Measurements from ENCODE around the gene AMBN. TPM values are rescaled to one million over a fixed set of nuclear protein-coding genes. Genes with fewer than 3 reads are reported as not detected.

Gene AMBN
- total RNA-seq, 1 donor from 2014 or later, result not detected

DNA sequence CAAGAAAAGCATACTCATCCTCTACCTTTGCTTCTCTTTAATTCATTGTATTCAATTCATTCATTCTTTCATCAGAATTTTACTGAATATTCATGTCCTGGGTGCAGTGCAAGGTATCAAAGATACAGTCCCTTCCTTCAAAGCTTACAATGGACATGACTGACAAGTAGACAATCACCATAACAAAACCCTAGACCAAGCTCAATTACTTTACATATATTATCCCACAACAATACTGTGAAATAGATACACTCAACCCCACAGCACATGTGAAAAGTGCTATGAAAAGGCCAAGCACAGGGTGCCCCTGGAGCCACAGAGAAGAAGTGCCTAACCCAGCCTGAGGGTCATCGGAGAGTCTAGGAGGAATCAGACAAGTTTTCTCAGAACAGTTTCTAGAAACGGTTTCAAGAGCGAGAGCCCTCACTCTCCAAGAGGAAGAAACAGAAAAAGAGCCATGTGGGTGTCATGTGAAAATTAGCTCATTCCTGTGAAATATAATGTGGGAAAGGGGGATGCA, 15.3 kb downstream of the AMBN start:
- peaks cover 5% of the 10 kb centered on the region for H3K9me3 Mint-ChIP-seq (ENCODE audit: unreplicated experiment)
- H3K4me3 Mint-ChIP-seq (ENCODE audit: unreplicated experiment), result no peak overlapping the region
- H3K4me1 Mint-ChIP-seq (ENCODE audit: unreplicated experiment), result no peaks in the 10 kb centered on the region
- H3K27ac Mint-ChIP-seq (ENCODE audit: unreplicated experiment), result no peak overlapping the region
- H3K27me3 Mint-ChIP-seq (ENCODE audit: unreplicated experiment), result no peaks in the 10 kb centered on the region
- TF ChIP-seq, protein P1, sequence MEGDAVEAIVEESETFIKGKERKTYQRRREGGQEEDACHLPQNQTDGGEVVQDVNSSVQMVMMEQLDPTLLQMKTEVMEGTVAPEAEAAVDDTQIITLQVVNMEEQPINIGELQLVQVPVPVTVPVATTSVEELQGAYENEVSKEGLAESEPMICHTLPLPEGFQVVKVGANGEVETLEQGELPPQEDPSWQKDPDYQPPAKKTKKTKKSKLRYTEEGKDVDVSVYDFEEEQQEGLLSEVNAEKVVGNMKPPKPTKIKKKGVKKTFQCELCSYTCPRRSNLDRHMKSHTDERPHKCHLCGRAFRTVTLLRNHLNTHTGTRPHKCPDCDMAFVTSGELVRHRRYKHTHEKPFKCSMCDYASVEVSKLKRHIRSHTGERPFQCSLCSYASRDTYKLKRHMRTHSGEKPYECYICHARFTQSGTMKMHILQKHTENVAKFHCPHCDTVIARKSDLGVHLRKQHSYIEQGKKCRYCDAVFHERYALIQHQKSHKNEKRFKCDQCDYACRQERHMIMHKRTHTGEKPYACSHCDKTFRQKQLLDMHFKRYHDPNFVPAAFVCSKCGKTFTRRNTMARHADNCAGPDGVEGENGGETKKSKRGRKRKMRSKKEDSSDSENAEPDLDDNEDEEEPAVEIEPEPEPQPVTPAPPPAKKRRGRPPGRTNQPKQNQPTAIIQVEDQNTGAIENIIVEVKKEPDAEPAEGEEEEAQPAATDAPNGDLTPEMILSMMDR (IDR thresholded peaks at IDR 0.05; ENCODE audit: unreplicated experiment), result no peak
- DNase-seq (ENCODE audit: low spot score), result no peak
- no peaks in the 10 kb centered on the region for H3K36me3 Mint-ChIP-seq (ENCODE audit: low read depth, unreplicated experiment)

DNA sequence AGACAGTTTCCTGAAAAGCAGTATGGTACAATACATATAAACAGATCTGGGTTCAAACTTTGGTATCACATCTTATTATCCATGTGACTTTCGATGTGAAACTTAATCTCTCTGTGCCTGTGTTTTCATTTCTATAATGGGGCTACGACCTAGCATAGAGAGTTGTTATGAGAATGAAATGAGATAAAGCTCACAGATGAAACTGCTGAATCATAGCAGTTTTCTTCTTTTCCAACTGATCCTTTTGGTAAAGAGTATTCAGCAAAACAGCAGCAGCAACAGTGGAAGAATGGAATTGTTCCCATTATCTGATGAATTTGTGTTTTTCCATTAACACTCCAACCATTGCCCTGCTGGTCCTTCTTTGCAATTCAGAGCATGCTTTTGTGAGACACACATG, 16.3 kb downstream of the AMBN start:
- Mint-ChIP-seq H3K27me3 (ENCODE audit: unreplicated experiment) (no peaks in the 10 kb centered on the region), H3K4me3 (ENCODE audit: unreplicated experiment) (no peak overlapping the region), H3K9me3 (ENCODE audit: unreplicated experiment) (peaks cover 5% of the 10 kb centered on the region), H3K27ac (ENCODE audit: unreplicated experiment) (no peak overlapping the region), H3K36me3 (ENCODE audit: low read depth, unreplicated experiment) (no peaks in the 10 kb centered on the region), H3K4me1 (ENCODE audit: unreplicated experiment) (no peaks in the 10 kb centered on the region)
- TF ChIP-seq, protein P1 (IDR thresholded peaks at IDR 0.05; ENCODE audit: unreplicated experiment), result no peak
- no peak for DNase-seq (ENCODE audit: low spot score)

DNA sequence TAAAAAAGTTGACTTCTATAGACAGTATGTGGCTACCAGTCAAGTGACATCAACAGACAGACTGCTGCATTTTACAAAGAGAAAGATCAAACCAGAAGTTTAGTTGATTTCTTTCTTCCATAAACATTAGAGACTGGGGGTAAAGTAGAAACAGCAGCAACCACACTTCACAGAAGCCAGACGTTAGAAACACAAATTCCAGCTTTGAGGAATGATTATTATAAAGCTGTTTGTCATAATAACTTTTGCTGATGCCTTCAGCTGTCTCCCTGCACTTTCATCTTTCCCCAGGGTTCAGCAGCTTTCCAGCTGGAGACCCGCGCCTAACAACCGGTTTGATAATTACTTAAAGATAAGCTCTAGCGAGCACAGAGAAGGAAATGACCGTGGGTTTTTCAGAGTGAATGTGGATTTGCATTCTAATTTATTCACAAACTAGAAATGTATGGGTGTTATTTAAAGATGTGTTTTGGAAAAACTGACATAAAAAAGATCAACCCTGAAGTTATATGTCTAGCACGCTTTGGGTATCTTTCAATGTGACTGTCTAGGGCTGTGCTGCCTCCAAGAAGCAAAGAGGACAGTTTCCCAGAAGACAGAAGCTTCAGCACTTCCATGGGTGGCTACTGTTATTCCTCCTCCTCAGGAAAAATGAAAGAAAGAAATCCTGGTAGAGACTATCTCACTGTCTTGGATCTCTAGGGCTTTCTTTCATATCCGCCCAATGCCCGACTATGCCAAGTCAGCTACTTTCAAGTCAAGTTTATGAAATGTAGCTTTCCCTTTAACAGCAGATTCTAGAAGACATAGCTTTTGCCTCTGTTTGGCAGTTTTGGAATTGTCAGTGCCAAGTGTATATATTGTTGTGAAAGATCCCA, 21.5 kb downstream of the AMBN start:
- H3K4me3 Mint-ChIP-seq (ENCODE audit: unreplicated experiment), result no peak overlapping the region
- DNase-seq (ENCODE audit: low spot score), result no peak
- no peak overlapping the region for H3K27ac Mint-ChIP-seq (ENCODE audit: unreplicated experiment)
- TF ChIP-seq, protein P1 (IDR thresholded peaks at IDR 0.05; ENCODE audit: unreplicated experiment), result no peak
- H3K27me3 Mint-ChIP-seq (ENCODE audit: unreplicated experiment), result peaks cover 1% of the 10 kb centered on the region
- H3K36me3 Mint-ChIP-seq (ENCODE audit: low read depth, unreplicated experiment), result no peaks in the 10 kb centered on the region
- H3K4me1 Mint-ChIP-seq (ENCODE audit: unreplicated experiment), result no peaks in the 10 kb centered on the region
- no peaks in the 10 kb centered on the region for H3K9me3 Mint-ChIP-seq (ENCODE audit: unreplicated experiment)

DNA sequence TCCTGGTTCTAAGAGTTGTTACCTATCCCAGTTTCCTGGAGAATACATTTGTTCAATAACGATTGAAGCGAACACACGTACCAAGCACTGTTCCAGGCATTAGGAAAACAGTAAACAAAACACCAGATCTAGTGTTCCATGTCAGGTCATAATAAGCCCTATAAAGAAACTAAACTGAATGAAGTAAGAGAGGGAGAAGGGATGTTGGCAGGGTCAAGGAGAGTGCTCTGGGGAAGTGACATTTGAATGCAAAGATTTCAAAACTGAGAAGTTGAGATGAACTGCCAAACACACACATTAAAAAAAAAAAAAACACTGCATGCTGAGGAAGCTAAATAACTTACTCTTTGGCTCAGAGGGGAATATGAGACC, 22.1 kb downstream of the AMBN start:
- TF ChIP-seq, protein P1 (IDR thresholded peaks at IDR 0.05; ENCODE audit: unreplicated experiment), result no peak
- no peak overlapping the region for H3K27ac Mint-ChIP-seq (ENCODE audit: unreplicated experiment)

DNA sequence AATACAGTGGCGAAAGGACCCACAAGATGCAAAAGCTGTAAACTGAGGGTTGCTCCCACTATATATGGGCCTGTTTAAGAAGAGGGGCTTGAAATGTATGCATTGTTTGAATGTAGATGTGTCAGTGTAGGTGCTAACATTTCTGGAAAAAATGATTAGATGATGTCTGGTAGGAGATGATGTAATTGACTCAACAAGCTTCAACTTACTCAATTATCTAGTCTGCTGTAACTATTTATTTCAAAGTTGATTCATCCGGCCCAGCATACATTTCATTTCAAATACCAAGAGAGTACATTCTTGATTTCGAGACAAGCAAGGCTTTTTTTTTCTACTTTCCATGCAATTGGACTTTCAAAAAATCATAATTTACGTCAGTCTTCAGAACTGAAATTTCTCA, 27.2 kb downstream of the AMBN start:
- DNase-seq (ENCODE audit: low spot score), result no peak
- no peaks in the 10 kb centered on the region for H3K4me1 Mint-ChIP-seq (ENCODE audit: unreplicated experiment)
- no peak overlapping the region for H3K27ac Mint-ChIP-seq (ENCODE audit: unreplicated experiment)
- no peaks in the 10 kb centered on the region for H3K27me3 Mint-ChIP-seq (ENCODE audit: unreplicated experiment)
- no peak overlapping the region for H3K4me3 Mint-ChIP-seq (ENCODE audit: unreplicated experiment)
- no peaks in the 10 kb centered on the region for H3K36me3 Mint-ChIP-seq (ENCODE audit: low read depth, unreplicated experiment)
- H3K9me3 Mint-ChIP-seq (ENCODE audit: unreplicated experiment), result no peaks in the 10 kb centered on the region
- TF ChIP-seq, protein P1 (IDR thresholded peaks at IDR 0.05; ENCODE audit: unreplicated experiment), result no peak

More for the DNA sequence above, 22.1 kb downstream of the AMBN start:
- H3K36me3 Mint-ChIP-seq (ENCODE audit: low read depth, unreplicated experiment), result no peaks in the 10 kb centered on the region
- H3K4me3 Mint-ChIP-seq (ENCODE audit: unreplicated experiment), result no peak overlapping the region
- no peak for DNase-seq (ENCODE audit: low spot score)
- no peaks in the 10 kb centered on the region for H3K4me1 Mint-ChIP-seq (ENCODE audit: unreplicated experiment)
- no peaks in the 10 kb centered on the region for H3K9me3 Mint-ChIP-seq (ENCODE audit: unreplicated experiment)
- H3K27me3 Mint-ChIP-seq (ENCODE audit: unreplicated experiment), result peaks cover 1% of the 10 kb centered on the region
